ENCODE results near the gene GOLM1.

Gene GOLM1

GRCh38 chr9:86119457-86119856 lies 20.1 kb upstream of the GOLM1 start:
- TF ChIP-seq PPARA (CRISPR knock-in tag; IDR thresholded peaks at IDR 0.05; ENCODE audit: borderline replicate concordance) (no peak), ISL1 (CRISPR knock-in tag; IDR thresholded peaks at IDR 0.05) (no peak)
- ATAC-seq = no peak

- TF ChIP-seq PPARA (CRISPR knock-in tag; IDR thresholded peaks at IDR 0.05; ENCODE audit: borderline replicate concordance) (no peak), BACH2 (CRISPR knock-in tag; IDR thresholded peaks at IDR 0.05; ENCODE audit: borderline replicate concordance) (no peak), ESRRG (CRISPR knock-in tag; IDR thresholded peaks at IDR 0.05) (no peak), ARNTL (CRISPR knock-in tag; IDR thresholded peaks at IDR 0.05; ENCODE audit: borderline replicate concordance, low read depth) (no peak), PATZ1 (CRISPR knock-in tag; IDR thresholded peaks at IDR 0.05; ENCODE audit: borderline replicate concordance) (no peak), ZFP30 (CRISPR knock-in tag; IDR thresholded peaks at IDR 0.05) (no peak), POU6F1 (CRISPR knock-in tag; IDR thresholded peaks at IDR 0.05; ENCODE audit: borderline replicate concordance, low read depth) (no peak)
- ATAC-seq = no peak
These were observed 17.1 kb upstream of the GOLM1 start for GRCh38 chr9:86116425-86116824.

GRCh38 chr9:86115886-86116285 lies 16.5 kb upstream of the GOLM1 start:
- no peak for ATAC-seq
- TF ChIP-seq OSR1 (CRISPR knock-in tag; IDR thresholded peaks at IDR 0.05) (no peak), SNAI2 (CRISPR knock-in tag; IDR thresholded peaks at IDR 0.05) (no peak), ZC3H10 (CRISPR knock-in tag; IDR thresholded peaks at IDR 0.05) (no peak), ESRRG (CRISPR knock-in tag; IDR thresholded peaks at IDR 0.05) (no peak), ZNF70 (CRISPR knock-in tag; IDR thresholded peaks at IDR 0.05) (no peak), GLIS3 (CRISPR knock-in tag; IDR thresholded peaks at IDR 0.05) (no peak), ARNTL (CRISPR knock-in tag; IDR thresholded peaks at IDR 0.05; ENCODE audit: borderline replicate concordance, low read depth) (no peak), RARB (CRISPR knock-in tag; IDR thresholded peaks at IDR 0.05) (no peak), ZNF565 (CRISPR knock-in tag; conservative IDR thresholded peaks at IDR 0.05; ENCODE audit: low read depth) (no peak), ZFP3 (CRISPR knock-in tag; IDR thresholded peaks at IDR 0.05) (no peak), ZNF8 (CRISPR knock-in tag; IDR thresholded peaks at IDR 0.05) (no peak), CSRNP3 (CRISPR knock-in tag; IDR thresholded peaks at IDR 0.05) (no peak), PATZ1 (CRISPR knock-in tag; IDR thresholded peaks at IDR 0.05; ENCODE audit: borderline replicate concordance) (no peak), ZFP30 (CRISPR knock-in tag; IDR thresholded peaks at IDR 0.05) (no peak), TOX (CRISPR knock-in tag; IDR thresholded peaks at IDR 0.05; ENCODE audit: borderline replicate concordance) (no peak), TSHZ2 (CRISPR knock-in tag; IDR thresholded peaks at IDR 0.05) (no peak), POU6F1 (CRISPR knock-in tag; IDR thresholded peaks at IDR 0.05; ENCODE audit: borderline replicate concordance, low read depth) (no peak), BACH2 (CRISPR knock-in tag; IDR thresholded peaks at IDR 0.05; ENCODE audit: borderline replicate concordance) (no peak), ISL1 (CRISPR knock-in tag; IDR thresholded peaks at IDR 0.05) (no peak), PPARA (CRISPR knock-in tag; IDR thresholded peaks at IDR 0.05; ENCODE audit: borderline replicate concordance) (no peak)

All from SK-N-SH treated with all-trans-retinoic acid at 6 μM for 48 hours (cell line).